K562 (cell line): ENCODE results near the gene SCAMP1. TPM values are rescaled to one million over a fixed set of nuclear protein-coding genes. Genes with fewer than 3 reads are reported as not detected.

Experiments used
- ASH1L ChIP-seq: fragments of 450-650 bp; IDR thresholded peaks from 2 replicates; pipeline ENCODE4 v1.6.1; 2018; ENCODE audit warnings: borderline replicate concordance, mild to moderate bottlenecking, low read depth; ENCODE audit not compliant: partially characterized antibody
- CBFA2T2 ChIP-seq: fragments of 450-650 bp; conservative IDR thresholded peaks from 2 replicates; pipeline ENCODE4 v1.6.1; 2017; ENCODE audit warnings: mild to moderate bottlenecking
- CBX2 ChIP-seq: fragments of 200-600 bp; sonication (generic); IDR thresholded peaks from one replicate; pipeline ENCODE4 v1.6.1; 2012; ENCODE audit warnings: mild to moderate bottlenecking, low read length, inconsistent platforms; ENCODE audit not compliant: insufficient read depth, poor library complexity, severe bottlenecking
- DACH1 ChIP-seq: fragments of 450-650 bp; IDR thresholded peaks from 2 replicates; pipeline ENCODE4 v1.6.1; 2018; ENCODE audit not compliant: partially characterized antibody
- DIDO1 ChIP-seq: fragments of 450-650 bp; IDR thresholded peaks from 2 replicates; pipeline ENCODE4 v1.6.1; 2016; ENCODE audit warnings: low read depth, missing biosample characterization, missing genetic modification characterization
- EGR1 ChIP-seq: fragments of 450-650 bp; conservative IDR thresholded peaks from 2 replicates; pipeline ENCODE4 v1.6.1; 2017; ENCODE audit warnings: mild to moderate bottlenecking
- GTF2B ChIP-seq: IDR thresholded peaks from 2 replicates; pipeline ENCODE4 v1.6.1; 2011; ENCODE audit not compliant: insufficient read length; ENCODE audit errors: extremely low read depth
- HIVEP1 ChIP-seq: fragments of 250-450 bp; sonication (Bioruptor Pico); IDR thresholded peaks from 2 replicates; pipeline ENCODE4 v1.4.0; 2020; ENCODE audit warnings: mild to moderate bottlenecking
- PRMT5 ChIP-seq: sonication (generic); formaldehyde crosslinking; IDR thresholded peaks from 2 replicates; pipeline ENCODE4 v1.5.0; 2020; ENCODE audit warnings: missing genetic modification reagents
- SMAD2 ChIP-seq: fragments of 150-350 bp; IDR thresholded peaks from 2 replicates; pipeline ENCODE4 v1.6.1; 2014; ENCODE audit warnings: low read depth, mild to moderate bottlenecking, low read length
- STAT5B ChIP-seq: fragments of 250-450 bp; sonication (Bioruptor Pico); IDR thresholded peaks from 2 replicates; pipeline ENCODE4 v1.8.0; 2021; ENCODE audit warnings: mild to moderate bottlenecking, inconsistent platforms
- TCFL5 ChIP-seq: fragments of 250-450 bp; sonication (Bioruptor Pico); conservative IDR thresholded peaks from 2 replicates; pipeline ENCODE4 v1.6.1; 2021; ENCODE audit warnings: mild to moderate bottlenecking, moderate library complexity, matching md5 sums
- THAP12 ChIP-seq: fragments of 250-450 bp; sonication (Bioruptor Pico); IDR thresholded peaks from 2 replicates; pipeline ENCODE4 v1.9.0; 2021; ENCODE audit warnings: mild to moderate bottlenecking, inconsistent platforms
- ZBTB49 ChIP-seq: sonication (generic); formaldehyde crosslinking; IDR thresholded peaks from 2 replicates; pipeline ENCODE4 v1.8.0; 2022; ENCODE audit warnings: missing genetic modification reagents, mild to moderate bottlenecking, borderline replicate concordance
- ZNF12 ChIP-seq: sonication (generic); formaldehyde crosslinking; IDR thresholded peaks from 2 replicates; pipeline ENCODE4 v1.4.0; 2020; ENCODE audit warnings: mild to moderate bottlenecking, missing genetic modification reagents
- ZNF124 ChIP-seq: sonication (generic); formaldehyde crosslinking; IDR thresholded peaks from 2 replicates; pipeline ENCODE4 v1.8.1; 2022; ENCODE audit warnings: missing genetic modification reagents
- ZNF395 ChIP-seq: fragments of 200-800 bp; sonication (Bioruptor generic); IDR thresholded peaks from 2 replicates; pipeline ENCODE4 v1.6.1; 2017; ENCODE audit warnings: missing genetic modification characterization, missing compliant biosample characterization
- polyA plus RNA-seq, 8 experiments: library from polyadenylated mRNA; depleted of rRNA in 4 of 8; stranded (reverse) in 5 of 8; unstranded in 3 of 8; fragments of >200 nt; fragmentation: Nextera tagmentation in 2 of 8; fragmentation: Illumina TruSeq in 1 of 8; extraction: Ambion mirVana in 2 of 8; extraction: Trizol in 1 of 8; gene quantifications; 2 replicates each; pipeline versions ENCODE4 v1.2.1 to v1.2.3, GENCODE V29; 2011 to 2014; ENCODE audit warnings: inconsistent platforms in 1 of 8, missing spikeins in 1 of 8
- total RNA-seq, 7 experiments: library from RNA; depleted of rRNA in 6 of 7; stranded (reverse); fragments of >200 nt in 6 of 7; fragmentation: Illumina TruSeq in 2 of 7; extraction: Trizol in 2 of 7; gene quantifications; 2 replicates each; pipeline versions ENCODE4 v1.2.1 to v1.2.3, GENCODE V29; 2011 to 2021; ENCODE audit warnings: low replicate concordance in 1 of 7

Gene SCAMP1
- total and polyA plus RNA-seq, 9 of the 15 experiments (the other 6 are each of a cell fraction or from before 2014, with no cell fraction given), result 5.4 to 23.9 (median 13.8) TPM

- TF ChIP-seq ASH1L (no peak), ZNF395 (CRISPR knock-in tag) (no peak), ZBTB49 (CRISPR knock-in tag) (no peak), GTF2B (no peak), PRMT5 (CRISPR knock-in tag) (no peak), CBFA2T2 (no peak), CBX2 (no peak), ZNF124 (CRISPR knock-in tag) (no peak), TCFL5 (CRISPR knock-in tag) (no peak), DIDO1 (tag) (no peak), THAP12 (CRISPR knock-in tag) (no peak), SMAD2 (no peak), DACH1 (no peak), ZNF12 (CRISPR knock-in tag) (peak; percentile 19; the same call in 1 of the 2 replicates), STAT5B (CRISPR knock-in tag) (no peak), EGR1 (peak; percentile 54), HIVEP1 (CRISPR knock-in tag) (no peak)
These were observed at the start of gene SCAMP1 (continued) for GRCh38 chr5:78359831-78360673.
